IPS DF 19.7 (cell line): Measurements from ENCODE around the gene LYST.

ENCODE experiments used
- DNase-seq: peaks from one replicate; pipeline ENCODE4 v3.0.0-alpha.2; 2013; ENCODE audit warnings: low read depth, low spot score

Gene LYST

GRCh38 chr1:235888119-235888643, 21.5 kb upstream of the LYST start:
- no peak for DNase-seq

GRCh38 chr1:235887676-235888075, 21.0 kb upstream of the LYST start:
- DNase-seq, result no peak

GRCh38 chr1:235885655-235886262, 19.1 kb upstream of the LYST start:
- no peak for DNase-seq

- DNase-seq, result no peak
Observed at GRCh38 chr1:235883261-235883927, 16.7 kb upstream of the LYST start.

GRCh38 chr1:235882816-235883215, 16.1 kb upstream of the LYST start:
- DNase-seq, result no peak

GRCh38 chr1:235881930-235882700, 15.4 kb upstream of the LYST start:
- DNase-seq, result no peak

- DNase-seq, result no peak
Observed at GRCh38 chr1:235878082-235878811, 11.5 kb upstream of the LYST start.

- no peak for DNase-seq
Observed at GRCh38 chr1:235876402-235876841, 9.7 kb upstream of the LYST start.

GRCh38 chr1:235875036-235875597, 8.4 kb upstream of the LYST start:
- no peak for DNase-seq

- no peak for DNase-seq
Observed at GRCh38 chr1:235874261-235874660, 7.6 kb upstream of the LYST start.

GRCh38 chr1:235873571-235873970, 6.9 kb upstream of the LYST start:
- DNase-seq, result no peak

- no peak for DNase-seq
Observed at GRCh38 chr1:235873045-235873444, 6.3 kb upstream of the LYST start.

GRCh38 chr1:235872270-235872669, 5.6 kb upstream of the LYST start:
- no peak for DNase-seq

- no peak for DNase-seq
Observed at GRCh38 chr1:235867903-235868469, 1.3 kb upstream of the LYST start.

GRCh38 chr1:235866913-235867845, 473 bp upstream of the LYST start:
- peak; percentile 61 for DNase-seq

- DNase-seq, result no peak
Observed at GRCh38 chr1:235865565-235866204, 1.0 kb downstream of the LYST start.

- no peak for DNase-seq
Observed at GRCh38 chr1:235864931-235865525, 1.7 kb downstream of the LYST start.

- DNase-seq, result no peak
Observed at GRCh38 chr1:235864469-235864868, 2.2 kb downstream of the LYST start.

GRCh38 chr1:235863699-235864093, 3.0 kb downstream of the LYST start:
- no peak for DNase-seq
